Measurements from ENCODE around the gene PBX1.
A peak's percentile ranks its signal among the peaks of the same experiment; 100 is the strongest.
"Not testable (repeated sequence)": the region's sequence is repeated elsewhere in the genome, so short reads cannot be mapped to it uniquely, and the experiment has no call there.

PBX1 gene

DNA sequence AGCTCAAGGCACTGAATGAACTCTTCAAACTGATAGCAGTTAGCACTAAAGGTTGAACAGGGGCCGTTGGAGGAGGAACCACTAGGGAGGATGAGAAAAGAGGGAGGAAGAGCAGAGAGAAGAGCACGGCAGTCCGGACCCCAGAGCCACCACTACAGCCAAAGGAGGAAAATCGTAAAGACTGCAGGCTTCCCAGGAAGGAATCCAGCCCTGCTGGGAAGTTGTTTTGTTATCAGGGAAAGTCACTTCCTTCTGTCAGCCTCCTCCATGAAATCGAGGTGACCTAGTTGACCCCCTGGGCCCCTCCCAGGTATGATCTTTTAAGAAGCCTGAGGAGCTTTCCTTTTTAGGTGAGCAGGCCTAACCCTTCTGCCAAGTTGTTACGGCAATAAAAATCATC, 88.2 kb downstream of the PBX1 start:
- TF ChIP-seq, protein P1, sequence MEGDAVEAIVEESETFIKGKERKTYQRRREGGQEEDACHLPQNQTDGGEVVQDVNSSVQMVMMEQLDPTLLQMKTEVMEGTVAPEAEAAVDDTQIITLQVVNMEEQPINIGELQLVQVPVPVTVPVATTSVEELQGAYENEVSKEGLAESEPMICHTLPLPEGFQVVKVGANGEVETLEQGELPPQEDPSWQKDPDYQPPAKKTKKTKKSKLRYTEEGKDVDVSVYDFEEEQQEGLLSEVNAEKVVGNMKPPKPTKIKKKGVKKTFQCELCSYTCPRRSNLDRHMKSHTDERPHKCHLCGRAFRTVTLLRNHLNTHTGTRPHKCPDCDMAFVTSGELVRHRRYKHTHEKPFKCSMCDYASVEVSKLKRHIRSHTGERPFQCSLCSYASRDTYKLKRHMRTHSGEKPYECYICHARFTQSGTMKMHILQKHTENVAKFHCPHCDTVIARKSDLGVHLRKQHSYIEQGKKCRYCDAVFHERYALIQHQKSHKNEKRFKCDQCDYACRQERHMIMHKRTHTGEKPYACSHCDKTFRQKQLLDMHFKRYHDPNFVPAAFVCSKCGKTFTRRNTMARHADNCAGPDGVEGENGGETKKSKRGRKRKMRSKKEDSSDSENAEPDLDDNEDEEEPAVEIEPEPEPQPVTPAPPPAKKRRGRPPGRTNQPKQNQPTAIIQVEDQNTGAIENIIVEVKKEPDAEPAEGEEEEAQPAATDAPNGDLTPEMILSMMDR (IDR thresholded peaks at IDR 0.05; ENCODE audit: low read depth, low read length), result no peak
- DNase-seq (ENCODE audit: low read depth in 2 of 2), result no peak
- H3K4me3 ChIP-seq (replicated peaks in 1 of 2; ENCODE audit: low read depth in 2 of 2, low read length in 2 of 2), result no peak overlapping the region

DNA sequence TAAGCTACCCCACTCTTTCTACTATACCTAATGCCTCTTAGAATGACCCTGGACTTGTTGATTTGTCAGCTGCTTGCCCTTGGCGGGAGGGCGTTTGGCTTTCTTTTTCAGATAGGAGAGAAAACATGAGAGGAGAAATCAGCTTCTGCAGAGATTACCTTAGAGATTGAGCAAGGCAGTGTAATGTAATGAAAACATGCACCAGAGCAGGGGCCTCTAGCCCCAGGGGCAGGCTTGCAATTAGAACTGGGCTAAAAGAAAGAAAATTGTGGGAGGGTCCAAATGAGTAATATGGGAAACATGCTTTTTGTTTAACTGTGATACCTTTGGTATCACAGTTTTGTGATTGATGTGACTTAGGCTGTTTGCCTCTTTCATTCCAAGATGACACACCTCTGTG, 89.7 kb downstream of the PBX1 start:
- H3K4me3 ChIP-seq (replicated peaks in 1 of 2; ENCODE audit: low read depth in 2 of 2, low read length in 2 of 2), result no peak overlapping the region
- no peak for DNase-seq (ENCODE audit: low read depth in 2 of 2)
- TF ChIP-seq, protein P1 (IDR thresholded peaks at IDR 0.05; ENCODE audit: low read depth, low read length), result no peak

DNA sequence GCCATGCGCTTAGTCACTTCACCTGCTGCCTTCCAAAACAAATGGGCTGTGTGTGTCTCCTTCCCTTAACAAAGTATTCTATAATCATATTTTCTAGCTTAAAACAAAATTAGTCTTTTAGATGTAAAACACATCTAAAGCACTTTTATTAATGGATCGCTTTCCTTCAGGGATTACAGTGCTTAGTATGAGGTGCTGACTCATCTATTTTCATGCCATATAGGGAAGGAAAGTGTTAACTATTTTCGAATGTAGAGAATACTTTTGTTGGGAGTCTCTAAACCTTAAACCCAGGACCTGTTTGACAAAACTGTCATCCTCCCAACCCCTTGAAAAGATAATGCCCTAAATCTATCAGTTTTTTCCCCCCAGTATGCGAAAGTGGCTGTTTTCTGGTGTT, 90.2 kb downstream of the PBX1 start:
- DNase-seq (ENCODE audit: low read depth in 2 of 2), result no peak
- TF ChIP-seq, protein P1 (IDR thresholded peaks at IDR 0.05; ENCODE audit: low read depth, low read length), result no peak
- no peak overlapping the region for H3K4me3 ChIP-seq (replicated peaks in 1 of 2; ENCODE audit: low read depth in 2 of 2, low read length in 2 of 2)

DNA sequence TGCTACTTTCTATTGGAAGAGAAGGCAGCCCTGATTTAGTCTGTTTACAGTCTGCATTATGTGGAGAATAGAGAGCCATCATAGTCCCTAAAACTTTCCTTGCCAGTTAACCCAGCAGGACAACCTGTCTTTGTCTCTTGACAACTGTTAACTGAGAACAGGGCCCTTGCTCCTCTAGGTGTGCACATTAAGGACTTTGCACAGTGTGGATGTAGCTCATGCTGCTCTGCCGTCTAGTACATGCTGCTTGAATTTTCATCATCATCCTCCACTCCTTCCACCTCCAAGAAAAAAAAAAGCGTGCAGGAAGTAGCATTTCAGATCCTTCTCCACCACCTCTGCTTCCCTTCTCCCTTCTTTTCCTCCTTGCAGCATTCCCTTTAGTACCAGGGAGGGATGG, 91.5 kb downstream of the PBX1 start:
- TF ChIP-seq, protein P1 (IDR thresholded peaks at IDR 0.05; ENCODE audit: low read depth, low read length), result no peak
- H3K4me3 ChIP-seq (replicated peaks in 1 of 2; ENCODE audit: low read depth in 2 of 2, low read length in 2 of 2), result no peak overlapping the region
- DNase-seq (ENCODE audit: low read depth in 2 of 2), result no peak

DNA sequence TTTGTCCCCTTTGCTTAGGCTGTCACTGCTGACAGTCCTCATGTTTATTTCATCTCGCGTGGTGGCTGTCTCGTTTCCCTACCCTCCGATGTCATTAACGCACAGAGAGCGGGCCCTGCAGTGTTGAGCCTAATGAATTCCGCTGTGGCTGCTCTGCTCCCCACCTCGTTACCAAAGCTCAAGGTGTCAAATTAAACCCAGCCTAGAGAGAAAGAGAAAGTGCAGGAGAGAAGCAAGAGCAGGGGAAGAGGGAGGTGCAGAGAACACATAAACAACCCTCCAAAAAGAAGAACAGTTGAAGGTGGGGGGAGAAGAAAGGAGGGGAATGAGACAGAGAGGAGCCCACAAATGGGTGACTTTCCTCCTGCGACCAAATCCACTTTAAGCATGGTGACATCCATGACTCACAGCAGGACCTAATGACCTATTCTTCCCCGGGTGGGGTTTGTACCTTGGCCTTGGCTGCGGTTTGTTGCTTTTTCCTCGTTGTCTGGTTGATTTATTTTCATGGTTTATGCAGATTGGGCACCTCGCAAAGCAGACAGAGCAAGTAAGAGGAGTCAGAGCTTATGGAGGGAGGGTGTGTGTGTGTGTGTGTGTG, 92.5 kb downstream of the PBX1 start:
- peak in 1 of 2 donors; percentile 38 for DNase-seq (ENCODE audit: low read depth in 2 of 2)
- TF ChIP-seq, protein P1 (IDR thresholded peaks at IDR 0.05; ENCODE audit: low read depth, low read length), result no peak
- no peak overlapping the region for H3K4me3 ChIP-seq (replicated peaks in 1 of 2; ENCODE audit: low read depth in 2 of 2, low read length in 2 of 2)

DNA sequence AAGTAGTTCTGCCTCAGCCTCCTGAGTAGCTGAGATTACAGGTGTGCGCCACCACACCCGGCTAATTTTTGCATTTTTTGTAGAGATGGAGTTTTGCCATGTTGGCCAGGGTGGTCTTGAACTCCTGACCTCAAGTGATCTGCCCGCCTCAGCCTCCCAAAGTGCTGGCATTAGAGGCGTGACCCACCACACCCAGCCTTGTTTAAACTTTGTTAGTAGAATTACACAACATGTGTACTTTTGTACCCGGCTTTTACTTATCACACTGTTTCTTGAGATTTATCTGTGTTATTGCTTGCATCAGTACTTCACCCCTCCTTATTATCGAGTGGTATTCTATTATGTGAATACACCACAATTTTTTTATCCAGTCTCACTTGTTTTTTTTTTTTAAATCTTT, 94.0 kb downstream of the PBX1 start:
- not testable (repeated sequence) for DNase-seq (ENCODE audit: low read depth in 2 of 2); H3K4me3 ChIP-seq (replicated peaks in 1 of 2; ENCODE audit: low read depth in 2 of 2, low read length in 2 of 2)

DNA sequence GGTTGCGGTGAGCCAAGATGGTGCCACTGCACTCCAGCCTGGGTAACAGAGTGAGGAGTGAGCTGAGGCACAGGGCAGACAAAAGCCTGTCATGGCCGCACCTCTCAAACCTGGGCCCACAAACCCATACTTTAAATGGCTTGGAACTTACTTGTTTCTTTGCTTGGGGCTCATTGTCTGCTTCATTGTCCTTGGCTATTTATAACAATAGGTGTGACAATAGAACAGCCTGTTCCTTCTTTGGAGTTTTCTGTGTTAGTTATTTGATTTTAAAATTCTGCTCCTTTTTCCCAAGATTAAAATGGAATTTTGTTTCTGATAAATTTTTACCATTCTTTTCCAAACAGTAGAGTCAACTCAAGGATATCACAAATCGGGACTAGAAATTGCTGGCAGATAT, 94.7 kb downstream of the PBX1 start:
- DNase-seq (ENCODE audit: low read depth in 2 of 2), result no peak
- TF ChIP-seq, protein P1 (IDR thresholded peaks at IDR 0.05; ENCODE audit: low read depth, low read length), result no peak
- no peak overlapping the region for H3K4me3 ChIP-seq (replicated peaks in 1 of 2; ENCODE audit: low read depth in 2 of 2, low read length in 2 of 2)
